Measurements from ENCODE around the gene PKIB.
"Not testable (repeated sequence)": the region's sequence is repeated elsewhere in the genome, so short reads cannot be mapped to it uniquely, and the experiment has no call there.

Gene PKIB

DNA sequence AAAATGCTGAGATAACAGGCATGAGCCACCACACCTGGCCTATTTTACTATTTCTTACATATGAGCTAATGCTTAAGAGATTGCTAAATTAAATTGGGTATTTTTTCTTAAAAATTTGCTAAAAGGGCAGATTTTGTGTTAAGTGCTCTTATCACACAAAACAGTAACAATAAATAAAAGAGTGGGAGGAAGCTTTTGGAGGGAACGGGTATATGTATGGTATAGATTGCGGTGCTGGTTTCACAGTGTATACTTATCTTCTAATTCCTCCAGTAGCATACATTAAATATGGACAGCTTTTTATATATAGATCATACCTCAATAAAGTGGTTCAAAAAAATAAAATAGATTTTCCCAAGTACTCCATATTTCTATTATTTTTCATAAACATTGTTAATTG, 129.9 kb downstream of the PKIB start:
- no peak for DNase-seq (ENCODE audit: low read depth in 3 of 3, low spot score in 1 of 3)

DNA sequence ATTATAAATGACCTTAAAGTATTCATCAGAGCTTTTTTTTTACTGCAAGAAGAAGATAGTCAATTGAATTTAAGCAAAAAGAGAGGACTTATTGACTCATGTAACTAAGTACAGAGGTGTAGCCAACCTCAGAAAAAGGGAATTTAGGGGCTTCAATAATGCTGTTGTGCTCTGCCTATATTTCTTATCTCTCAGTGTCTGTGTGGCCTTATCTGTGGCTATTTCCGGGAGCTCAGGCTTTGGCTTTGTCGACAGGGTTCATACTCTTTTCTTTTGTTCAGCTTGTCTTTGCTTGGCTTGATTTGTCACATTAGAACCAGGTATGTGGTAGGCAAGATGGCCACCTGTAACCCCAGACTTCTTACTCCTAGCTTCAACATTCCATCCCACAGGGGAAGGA, 130.7 kb downstream of the PKIB start:
- DNase-seq (ENCODE audit: low read depth in 3 of 3, low spot score in 1 of 3): no peak

DNA sequence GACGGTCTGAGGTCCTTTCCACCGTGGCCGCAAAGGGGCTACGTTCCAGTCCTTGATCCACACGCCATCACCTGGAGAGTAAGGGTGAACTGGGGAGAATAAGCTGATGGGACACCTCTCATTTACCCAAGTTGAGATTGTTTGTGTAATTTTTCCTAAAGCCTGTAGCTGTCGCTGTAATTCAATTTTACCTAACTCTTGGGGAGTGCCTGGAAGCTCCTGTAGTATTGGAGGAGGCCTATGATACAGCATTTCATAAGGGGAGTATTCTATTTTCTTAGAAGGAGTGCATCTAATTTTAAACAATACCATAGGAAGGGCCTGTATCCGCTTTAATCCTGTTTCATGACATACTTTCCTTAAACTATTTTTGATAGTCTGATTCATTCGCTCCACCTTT, 134.0 kb downstream of the PKIB start:
- DNase-seq (ENCODE audit: low read depth in 3 of 3, low spot score in 1 of 3): not testable (repeated sequence)

DNA sequence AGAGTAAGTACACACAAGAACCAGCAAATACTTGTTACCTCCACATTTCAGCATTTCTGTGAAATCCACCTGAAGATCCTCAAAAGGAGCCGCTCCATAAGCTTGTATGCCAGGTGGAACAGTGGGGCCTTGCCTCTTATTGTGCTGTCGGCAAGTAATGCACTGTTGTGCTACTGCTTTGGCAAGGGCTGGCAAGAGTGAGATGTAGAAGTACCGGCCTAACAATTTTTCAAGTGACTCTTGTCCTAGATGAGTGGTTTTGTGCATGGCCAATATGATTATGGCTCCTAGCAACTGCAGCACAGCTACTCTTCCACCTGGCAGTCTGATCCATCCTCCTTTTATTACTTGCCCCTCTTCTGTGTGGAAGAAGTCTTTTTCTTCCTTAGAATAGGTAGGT, 134.7 kb downstream of the PKIB start:
- DNase-seq (ENCODE audit: low read depth in 3 of 3, low spot score in 1 of 3): not testable (repeated sequence)

DNA sequence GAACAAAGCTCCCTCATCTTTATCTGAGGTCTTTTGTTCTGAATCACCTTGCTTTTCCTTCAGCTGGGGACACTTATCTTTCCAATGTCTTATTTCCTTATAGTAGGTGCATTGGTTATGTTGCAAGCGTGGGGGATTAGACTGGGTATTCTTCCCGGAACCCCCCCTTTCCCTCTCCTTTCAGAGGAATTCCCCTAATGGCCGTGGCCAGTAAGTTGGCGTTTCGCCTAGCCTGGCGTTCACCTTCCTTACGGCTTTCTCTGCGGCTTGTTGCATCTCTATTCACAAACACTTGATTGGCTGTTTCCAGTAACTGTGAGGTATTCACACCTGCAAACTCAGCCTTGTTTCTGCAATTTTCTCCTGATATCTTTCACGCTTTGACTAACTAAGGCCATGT, 136.5 kb downstream of the PKIB start:
- no peak for DNase-seq (ENCODE audit: low read depth in 3 of 3, low spot score in 1 of 3)

DNA sequence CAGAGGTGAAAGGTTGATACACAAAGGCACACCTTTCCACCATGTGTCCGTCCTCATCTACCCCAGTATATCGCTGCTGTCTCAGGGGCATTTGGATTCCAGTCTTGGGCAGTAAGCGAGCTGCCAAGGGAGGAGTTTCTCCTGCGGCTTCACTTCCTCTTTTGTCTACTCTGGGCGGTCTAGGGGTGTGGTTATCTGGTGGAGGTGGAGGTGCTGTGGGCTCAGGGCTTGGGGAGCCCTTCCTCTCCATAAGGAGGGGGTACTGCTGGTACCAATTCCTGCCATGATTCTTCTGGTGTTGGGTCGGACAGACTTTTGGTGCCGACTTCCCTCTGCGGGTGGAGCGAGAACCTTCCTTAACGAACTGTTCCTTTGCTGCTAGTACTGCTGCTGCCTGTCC, 137.4 kb downstream of the PKIB start:
- DNase-seq (ENCODE audit: low read depth in 3 of 3, low spot score in 1 of 3): no peak

GRCh38 chr6:122748945-122749344, 138.7 kb downstream of the PKIB start:
- not testable (repeated sequence) for DNase-seq (ENCODE audit: low read depth in 3 of 3, low spot score in 1 of 3)

DNA sequence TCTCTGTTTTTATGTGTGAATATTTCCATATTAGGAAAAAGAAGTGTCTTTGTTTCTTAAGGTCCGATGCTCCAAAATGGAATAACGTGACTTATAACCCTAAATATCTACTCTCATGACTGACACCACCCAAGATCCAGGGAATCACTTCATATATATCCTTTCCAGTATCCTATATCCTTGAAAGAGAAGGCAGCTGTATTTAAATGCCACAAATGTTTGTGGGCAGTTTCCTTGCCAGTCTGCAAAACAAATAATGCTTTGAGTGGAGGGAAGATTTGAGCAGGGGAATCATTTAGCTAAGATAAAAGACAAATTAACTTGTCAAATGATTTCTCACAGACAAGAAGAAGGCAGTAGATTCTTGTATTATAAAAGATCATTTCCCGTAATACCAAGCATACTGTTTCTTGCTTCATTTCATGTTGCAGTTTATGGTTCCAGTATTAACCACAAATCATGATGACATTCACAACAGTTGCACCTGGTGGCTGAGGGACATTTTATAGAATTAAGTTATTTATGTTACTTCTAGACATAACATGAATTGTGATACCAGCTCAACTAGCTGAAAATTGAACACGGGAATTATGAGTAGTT, 139.3 kb downstream of the PKIB start:
- DNase-seq (ENCODE audit: low read depth in 3 of 3, low spot score in 1 of 3): no peak

- DNase-seq (ENCODE audit: low read depth in 3 of 3, low spot score in 1 of 3): no peak
These were observed 141.1 kb downstream of the PKIB start for GRCh38 chr6:122751326-122751725.

GRCh38 chr6:122752459-122752858, 142.3 kb downstream of the PKIB start:
- no peak for DNase-seq (ENCODE audit: low read depth in 3 of 3, low spot score in 1 of 3)

DNA sequence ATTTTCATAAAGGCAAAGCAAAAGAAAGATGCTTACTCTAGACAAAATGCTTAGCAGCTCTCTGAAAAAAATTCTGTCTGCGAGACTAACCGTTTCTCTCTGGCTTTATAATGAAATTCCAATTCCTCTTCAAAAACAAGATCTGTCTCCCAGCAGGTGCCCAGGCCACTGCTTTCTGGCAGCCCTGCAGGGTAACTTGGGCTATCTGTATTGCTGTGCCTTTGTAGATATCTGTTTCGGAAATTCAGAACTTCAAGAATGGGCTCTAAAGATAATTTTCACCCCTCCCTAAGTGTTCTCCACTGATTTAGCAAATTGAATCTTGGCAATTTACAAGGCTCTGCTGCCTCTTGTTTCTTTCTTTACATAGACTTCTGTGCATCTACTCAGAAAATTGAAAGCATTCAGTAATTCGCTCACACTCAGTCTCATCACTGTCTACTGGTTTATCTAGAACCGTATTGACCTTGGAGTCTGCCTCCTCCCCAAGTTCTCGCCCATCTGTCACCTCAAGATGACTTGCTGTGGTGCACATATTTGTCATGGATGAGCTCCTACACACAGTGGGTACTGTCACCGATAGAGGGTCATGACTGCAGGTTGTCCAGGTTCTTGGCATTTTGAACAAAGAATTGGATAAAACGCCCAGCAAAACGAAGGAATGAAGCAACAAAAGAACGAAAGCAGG, 142.9 kb downstream of the PKIB start:
- no peak for DNase-seq (ENCODE audit: low read depth in 3 of 3, low spot score in 1 of 3)

GRCh38 chr6:122753688-122754056, 143.5 kb downstream of the PKIB start:
- DNase-seq (ENCODE audit: low read depth in 3 of 3, low spot score in 1 of 3): no peak

- DNase-seq (ENCODE audit: low read depth in 3 of 3, low spot score in 1 of 3): no peak
These were observed 144.1 kb downstream of the PKIB start for GRCh38 chr6:122754191-122754731.

DNA sequence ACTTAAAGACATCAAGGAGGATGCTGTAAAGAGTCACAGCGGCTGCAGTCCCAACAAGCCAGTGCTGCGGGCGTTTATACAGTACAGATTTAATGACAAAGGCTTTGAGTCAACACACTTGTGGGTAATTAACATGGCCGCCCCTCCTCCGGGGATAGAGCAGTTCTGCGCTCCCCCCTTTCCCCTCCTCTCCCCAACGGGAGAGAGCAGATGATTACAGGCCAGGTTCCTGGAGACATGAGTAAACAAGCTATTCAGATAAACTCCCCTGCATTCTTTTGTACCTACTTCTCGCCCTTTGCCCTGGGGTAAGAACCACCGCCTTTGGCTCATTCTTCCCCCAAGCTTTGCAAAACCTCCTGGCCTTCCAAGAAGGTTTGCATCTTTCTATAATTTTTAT, 145.7 kb downstream of the PKIB start:
- no peak for DNase-seq (ENCODE audit: low read depth in 3 of 3, low spot score in 1 of 3)

GRCh38 chr6:122758927-122759334, 148.7 kb downstream of the PKIB start:
- DNase-seq (ENCODE audit: low read depth in 3 of 3, low spot score in 1 of 3): no peak

GRCh38 chr6:122760330-122760729, 150.1 kb downstream of the PKIB start:
- DNase-seq (ENCODE audit: low read depth in 3 of 3, low spot score in 1 of 3): no peak

DNA sequence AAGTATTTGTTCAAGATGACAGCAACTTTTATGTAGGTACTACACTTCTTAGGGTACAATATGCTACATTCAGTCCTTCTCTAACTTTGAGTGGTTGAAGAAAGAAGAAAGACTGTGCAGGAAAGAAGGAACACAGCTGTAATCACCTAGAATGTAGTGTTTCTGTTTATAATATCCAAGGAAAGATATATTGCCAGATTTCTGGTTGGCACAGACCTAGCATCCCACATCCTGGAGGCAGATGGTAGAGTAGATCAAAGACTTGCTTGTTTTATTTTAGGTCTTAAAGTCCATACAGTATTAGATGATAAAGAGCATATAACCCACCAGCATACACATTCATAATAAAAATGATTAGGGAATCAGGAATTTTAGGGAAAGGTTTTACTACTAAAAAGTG, 156.1 kb downstream of the PKIB start:
- no peak for DNase-seq (ENCODE audit: low read depth in 3 of 3, low spot score in 1 of 3)

GRCh38 chr6:122770835-122771601, 160.8 kb downstream of the PKIB start:
- no peak for DNase-seq (ENCODE audit: low read depth in 3 of 3, low spot score in 1 of 3)

GRCh38 chr6:122772724-122773415, 162.7 kb downstream of the PKIB start:
- no peak for DNase-seq (ENCODE audit: low read depth in 3 of 3, low spot score in 1 of 3)
